Astrocyte (in vitro differentiated cells and primary cell): Measurements from ENCODE around the gene DEPP1.

ENCODE experiments used
- CTCF ChIP-seq: IDR thresholded peaks from 2 replicates; pipeline ENCODE4 v1.5.1; 2011; ENCODE audit warnings: low read depth, mild to moderate bottlenecking, inconsistent platforms, low read length, moderate library complexity; ENCODE audit not compliant: insufficient read depth
- EZH2 ChIP-seq: IDR thresholded peaks from 2 replicates; pipeline ENCODE4 v1.6.1; 2012; ENCODE audit warnings: mild to moderate bottlenecking, low read length, inconsistent platforms; ENCODE audit not compliant: insufficient read depth

DNA sequence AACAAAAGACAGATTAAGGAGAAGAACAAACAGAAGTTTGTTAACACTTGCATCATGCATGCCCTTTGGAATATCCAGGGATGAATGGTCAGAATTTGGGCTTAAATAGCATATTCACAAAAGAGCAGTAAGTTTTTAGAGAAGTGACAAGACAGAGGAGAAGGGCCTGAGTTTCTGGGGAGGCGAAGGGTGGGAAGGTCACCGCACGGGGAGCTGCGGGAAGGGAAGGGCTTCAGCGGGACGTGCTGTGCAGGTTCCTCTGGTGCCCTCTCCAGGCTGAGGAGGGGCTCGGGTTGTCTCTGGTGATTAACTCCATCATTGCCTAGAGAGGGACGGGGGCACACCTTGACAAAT is 11.7 kb upstream of the DEPP1 start:
- TF ChIP-seq CTCF, result peak; percentile 4
- TF ChIP-seq EZH2, result no peak
